Measurements from ENCODE around the gene CTLA4. TPM values are rescaled to one million over a fixed set of nuclear protein-coding genes. Genes with fewer than 3 reads are reported as not detected.

Gene CTLA4
- under 1 TPM in 2 of 4 donors, not detected in 2; 0.08 to 0.21 TPM for polyA plus RNA-seq (ENCODE audit: insufficient read length in 4 of 4)

DNA sequence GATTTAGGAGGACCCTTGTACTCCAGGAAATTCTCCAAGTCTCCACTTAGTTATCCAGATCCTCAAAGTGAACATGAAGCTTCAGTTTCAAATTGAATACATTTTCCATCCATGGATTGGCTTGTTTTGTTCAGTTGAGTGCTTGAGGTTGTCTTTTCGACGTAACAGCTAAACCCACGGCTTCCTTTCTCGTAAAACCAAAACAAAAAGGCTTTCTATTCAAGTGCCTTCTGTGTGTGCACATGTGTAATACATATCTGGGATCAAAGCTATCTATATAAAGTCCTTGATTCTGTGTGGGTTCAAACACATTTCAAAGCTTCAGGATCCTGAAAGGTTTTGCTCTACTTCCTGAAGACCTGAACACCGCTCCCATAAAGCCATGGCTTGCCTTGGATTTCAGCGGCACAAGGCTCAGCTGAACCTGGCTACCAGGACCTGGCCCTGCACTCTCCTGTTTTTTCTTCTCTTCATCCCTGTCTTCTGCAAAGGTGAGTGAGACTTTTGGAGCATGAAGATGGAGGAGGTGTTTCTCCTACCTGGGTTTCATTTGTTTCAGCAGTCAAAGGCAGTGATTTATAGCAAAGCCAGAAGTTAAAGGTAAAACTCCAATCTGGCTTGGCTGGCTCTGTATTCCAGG is at the start of gene CTLA4:
Gene CTLA4, plus strand, starts transcription at position 211 of the 640 bp plus-strand sequence. Its CDS starts 172 bp downstream, at position 383.
- no peak for DNase-seq (ENCODE audit: low read depth in 4 of 4, low spot score in 3 of 4)

- DNase-seq (ENCODE audit: low read depth in 4 of 4, low spot score in 3 of 4): no peak
Measured at GRCh38 chr2:203818656-203819055, 48.9 kb upstream of the CTLA4 start.

DNA sequence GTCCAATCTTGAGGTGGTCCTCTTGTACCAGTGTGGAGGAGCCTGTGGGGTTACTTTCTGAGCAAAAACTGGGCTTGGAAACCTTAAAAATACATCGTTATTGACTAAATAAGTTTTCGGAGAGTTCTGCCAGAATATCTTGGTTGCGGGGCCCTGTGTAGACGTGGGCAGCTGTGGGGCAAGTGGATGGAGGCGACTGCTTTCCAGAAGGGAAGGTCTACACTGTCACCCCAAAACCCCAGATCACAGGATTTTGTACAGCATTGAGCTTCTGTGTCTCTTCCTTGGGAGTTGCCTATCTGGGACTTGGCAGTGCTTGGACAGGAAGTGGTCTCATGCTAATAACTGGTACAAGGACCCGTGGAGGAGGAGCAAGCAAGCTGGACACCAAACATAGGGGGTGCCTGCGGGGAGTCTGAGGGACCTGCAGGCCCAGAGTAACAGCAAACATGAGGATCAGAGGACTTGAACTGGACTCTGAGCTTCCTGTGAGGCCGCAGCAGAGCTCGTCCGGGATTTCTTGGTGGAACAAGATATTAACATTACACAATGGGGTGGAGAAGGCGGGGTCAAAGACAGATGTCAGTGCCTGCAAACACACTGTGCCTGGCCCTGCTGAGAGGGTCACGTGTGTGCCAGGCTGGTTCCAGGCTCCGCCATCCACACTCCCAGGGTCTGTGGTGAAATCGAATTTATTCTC is 48.0 kb upstream of the CTLA4 start:
- DNase-seq (ENCODE audit: low read depth in 4 of 4, low spot score in 3 of 4): no peak

DNA sequence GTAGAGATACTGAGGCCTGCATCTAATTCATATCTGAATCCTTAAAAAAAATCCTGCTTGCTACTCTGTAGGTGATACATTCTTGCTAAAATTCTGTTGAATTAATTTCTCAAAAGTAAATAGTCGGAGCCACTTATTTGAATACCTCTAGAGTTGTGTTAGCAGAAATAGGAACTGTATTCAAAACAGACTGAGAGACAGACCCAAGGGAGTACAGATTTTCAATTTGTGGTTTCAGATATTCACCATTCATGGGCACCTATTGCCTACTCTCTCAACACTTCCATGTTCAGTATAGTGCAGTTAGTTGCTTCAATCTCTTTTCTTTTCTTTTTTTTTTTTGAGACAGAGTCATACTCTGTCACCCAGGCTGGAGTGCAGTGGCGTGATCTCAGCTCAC is 46.6 kb upstream of the CTLA4 start:
- no peak for DNase-seq (ENCODE audit: low read depth in 4 of 4, low spot score in 3 of 4)

DNA sequence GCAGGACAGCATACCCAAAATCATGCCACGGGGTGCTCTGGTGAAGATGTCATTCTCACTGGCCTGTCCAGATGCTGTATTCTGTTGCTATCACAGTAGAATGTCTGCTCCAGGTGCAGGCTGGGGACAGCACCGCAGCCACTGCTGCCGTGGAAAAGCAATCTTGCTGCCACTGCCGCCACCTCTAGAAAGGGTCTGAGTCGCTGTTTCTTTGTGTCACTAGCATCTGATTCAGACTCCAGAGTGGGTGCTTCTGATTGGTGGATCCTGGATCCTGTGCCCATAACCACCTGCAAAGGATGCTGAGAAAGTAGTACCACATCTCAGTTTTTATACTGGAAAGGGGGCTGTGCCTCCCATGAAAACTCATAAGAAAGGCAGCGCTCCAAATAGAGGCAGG is 45.3 kb upstream of the CTLA4 start:
- no peak for DNase-seq (ENCODE audit: low read depth in 4 of 4, low spot score in 3 of 4)

DNA sequence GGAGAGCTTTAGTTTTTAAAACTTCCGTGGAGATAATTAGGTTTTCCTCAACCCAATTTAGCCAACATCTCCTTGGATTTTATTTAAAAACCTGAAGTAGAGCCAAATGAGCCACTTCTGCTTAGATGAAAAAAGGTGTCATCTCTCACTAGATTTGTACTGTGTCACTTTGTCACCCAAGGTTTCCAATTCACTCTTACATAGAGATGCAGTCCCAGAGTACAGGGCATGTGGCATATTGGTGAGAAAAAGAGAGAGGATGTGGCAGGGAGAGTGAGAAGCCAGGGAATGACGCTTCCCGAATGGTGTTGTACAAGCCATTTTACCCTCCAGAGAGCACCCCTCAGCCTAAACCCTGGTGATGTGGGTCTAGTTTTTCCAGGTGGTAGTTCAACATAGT is 44.4 kb upstream of the CTLA4 start:
- no peak for DNase-seq (ENCODE audit: low read depth in 4 of 4, low spot score in 3 of 4)

GRCh38 chr2:203824057-203824456 is 43.5 kb upstream of the CTLA4 start:
- no peak for DNase-seq (ENCODE audit: low read depth in 4 of 4, low spot score in 3 of 4)

DNA sequence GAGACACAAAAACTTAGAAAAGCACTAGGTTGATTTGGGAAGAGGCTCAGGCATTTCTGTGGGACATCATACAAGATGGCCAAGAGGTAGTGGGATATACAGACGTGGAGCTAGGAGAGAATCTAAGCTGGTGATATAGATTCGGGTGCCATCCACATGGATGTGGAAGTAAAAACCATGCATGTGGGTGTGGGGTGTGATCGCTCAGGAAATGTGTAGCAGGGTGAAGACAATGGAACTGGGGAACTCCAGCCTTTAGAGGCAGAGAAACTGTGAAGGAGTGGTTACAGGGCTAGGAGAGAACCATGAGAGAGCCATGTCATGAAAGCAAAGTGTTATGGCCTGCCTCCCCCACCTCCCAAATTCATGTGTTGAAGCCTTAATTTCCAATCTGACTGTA is 43.0 kb upstream of the CTLA4 start:
- no peak for DNase-seq (ENCODE audit: low read depth in 4 of 4, low spot score in 3 of 4)

- DNase-seq (ENCODE audit: low read depth in 4 of 4, low spot score in 3 of 4): no peak
Measured at GRCh38 chr2:203826704-203827103, 40.9 kb upstream of the CTLA4 start.

DNA sequence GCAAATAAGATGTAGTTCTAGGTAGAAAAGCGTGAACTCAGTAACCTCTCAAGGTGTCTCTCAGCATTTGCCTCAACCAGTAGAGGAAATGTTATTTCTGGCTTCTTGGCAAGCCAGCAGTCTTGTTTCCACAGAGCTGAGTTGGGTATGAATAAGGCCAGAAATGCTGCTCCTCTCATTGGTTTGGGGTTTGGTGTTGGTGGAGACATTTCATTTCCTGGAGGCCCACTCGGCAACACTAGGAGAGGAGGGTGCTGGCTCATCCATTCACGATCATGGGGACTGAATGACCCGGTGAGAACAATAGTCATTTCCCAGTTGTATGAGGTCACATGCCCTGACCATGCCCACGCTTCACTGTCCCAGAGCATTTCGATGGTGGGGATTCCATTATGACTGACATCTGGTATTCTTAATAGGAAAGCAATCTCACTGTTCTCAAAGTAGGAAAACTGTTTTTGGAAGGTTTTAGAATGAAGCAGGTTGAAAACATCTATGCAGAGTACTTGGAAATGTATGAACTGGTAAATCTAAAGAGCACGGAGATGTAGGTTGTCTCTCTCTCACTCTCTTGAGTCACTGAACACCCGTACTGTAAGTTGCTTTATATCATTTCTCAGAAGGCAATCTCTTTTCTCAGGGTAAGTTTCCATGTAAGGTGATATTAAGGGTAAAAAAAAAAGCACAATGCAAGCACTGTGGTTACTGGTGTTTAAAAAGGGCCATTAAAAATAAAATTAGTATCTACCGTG is 37.1 kb upstream of the CTLA4 start:
- DNase-seq (ENCODE audit: low read depth in 4 of 4, low spot score in 3 of 4): no peak

- DNase-seq (ENCODE audit: low read depth in 4 of 4, low spot score in 3 of 4): no peak
Measured at GRCh38 chr2:203835420-203835819, 32.2 kb upstream of the CTLA4 start.

GRCh38 chr2:203835892-203836800 is 31.4 kb upstream of the CTLA4 start:
- no peak for DNase-seq (ENCODE audit: low read depth in 4 of 4, low spot score in 3 of 4)

GRCh38 chr2:203840655-203841205 is 26.8 kb upstream of the CTLA4 start:
- peak in 1 of 4 donors; percentile 5 for DNase-seq (ENCODE audit: low read depth in 4 of 4, low spot score in 3 of 4)

DNA sequence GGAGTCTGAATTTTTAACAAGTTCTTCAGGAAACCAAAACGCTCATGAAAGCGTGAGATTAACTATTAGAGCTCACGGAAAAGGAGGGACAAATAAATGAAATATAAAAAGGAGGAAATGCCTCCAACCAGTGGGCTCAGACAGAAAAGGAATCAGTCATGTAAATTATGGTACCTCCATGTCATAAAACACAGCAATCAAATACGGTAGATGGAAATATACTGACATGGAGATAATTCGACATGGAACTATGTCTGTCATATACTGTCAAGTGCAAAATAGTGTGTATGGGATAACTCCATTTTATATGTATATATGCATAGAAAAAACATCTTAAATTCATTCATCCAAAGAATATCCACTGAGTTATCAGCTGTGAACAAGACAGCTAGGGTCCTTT is 25.9 kb upstream of the CTLA4 start:
- DNase-seq (ENCODE audit: low read depth in 4 of 4, low spot score in 3 of 4): no peak

- DNase-seq (ENCODE audit: low read depth in 4 of 4, low spot score in 3 of 4): no peak
Measured at GRCh38 chr2:203842373-203842772, 25.2 kb upstream of the CTLA4 start.

DNA sequence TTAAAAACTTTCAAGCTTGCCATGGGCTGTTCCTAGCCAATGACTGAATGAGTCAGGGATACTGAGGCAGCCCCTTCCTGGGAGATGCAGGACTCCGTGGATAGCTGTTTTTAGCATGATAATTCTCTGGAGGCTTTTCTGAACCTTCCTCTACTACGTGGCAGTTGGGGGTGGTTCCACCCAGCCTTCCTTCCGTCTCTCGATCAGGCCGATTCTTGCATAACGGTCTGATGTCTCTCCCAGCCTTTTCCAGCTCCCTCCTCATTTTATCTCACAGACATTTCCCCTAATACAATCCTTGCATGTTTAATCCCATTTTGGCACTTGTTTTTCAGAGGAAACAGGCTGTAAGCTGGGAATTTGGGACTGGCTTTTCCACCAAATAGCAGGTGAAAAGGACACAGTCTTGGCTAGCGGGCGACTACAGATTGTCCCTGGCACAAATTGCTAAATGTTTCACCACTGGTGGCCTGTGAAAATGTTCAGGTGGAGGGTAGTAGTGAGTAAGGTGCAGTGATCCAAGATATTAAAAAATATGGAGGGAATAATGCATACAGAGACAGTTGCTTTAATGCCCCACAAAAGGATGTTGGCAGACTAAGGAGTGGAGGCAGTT is 21.0 kb upstream of the CTLA4 start:
- DNase-seq (ENCODE audit: low read depth in 4 of 4, low spot score in 3 of 4): no peak

DNA sequence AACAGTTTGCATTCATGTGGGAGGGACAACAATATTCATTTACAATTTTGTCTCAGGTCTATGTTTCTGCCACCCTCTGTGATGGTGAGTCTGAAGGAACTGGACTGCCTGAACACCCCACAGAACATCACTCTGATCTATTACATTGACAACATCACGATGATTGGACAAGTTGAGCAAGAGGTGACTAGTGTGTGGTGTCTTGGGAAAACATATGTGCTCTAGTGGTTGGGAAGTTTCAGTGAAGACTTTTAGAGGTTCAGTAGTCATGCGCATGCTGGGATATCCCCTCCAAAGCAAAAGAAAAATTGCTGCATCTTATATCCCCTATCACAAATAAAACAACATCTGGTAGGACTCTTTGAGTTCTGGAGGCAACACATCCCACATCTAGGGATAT is 18.6 kb upstream of the CTLA4 start:
- no peak for DNase-seq (ENCODE audit: low read depth in 4 of 4, low spot score in 3 of 4)

DNA sequence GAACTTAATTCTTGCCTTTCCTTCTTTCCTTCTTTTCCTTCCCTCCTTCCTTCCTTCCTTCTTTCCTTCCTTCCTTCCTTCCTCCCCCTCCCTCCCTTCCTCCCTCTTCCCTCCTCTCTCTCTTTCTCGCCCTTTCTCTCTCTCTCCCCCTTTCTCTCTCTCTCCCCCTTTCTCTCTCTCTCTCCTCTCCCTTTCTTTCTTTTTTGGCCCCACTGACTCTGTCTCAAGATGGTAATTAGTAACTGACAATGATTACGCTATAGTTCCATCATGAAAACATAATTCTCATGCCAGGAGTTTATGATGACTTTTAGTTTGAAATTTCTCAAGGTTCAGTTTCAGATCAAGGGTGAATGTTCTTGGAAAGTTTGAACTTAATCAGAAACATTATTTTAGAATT is 14.8 kb upstream of the CTLA4 start:
- DNase-seq (ENCODE audit: low read depth in 4 of 4, low spot score in 3 of 4): no peak

DNA sequence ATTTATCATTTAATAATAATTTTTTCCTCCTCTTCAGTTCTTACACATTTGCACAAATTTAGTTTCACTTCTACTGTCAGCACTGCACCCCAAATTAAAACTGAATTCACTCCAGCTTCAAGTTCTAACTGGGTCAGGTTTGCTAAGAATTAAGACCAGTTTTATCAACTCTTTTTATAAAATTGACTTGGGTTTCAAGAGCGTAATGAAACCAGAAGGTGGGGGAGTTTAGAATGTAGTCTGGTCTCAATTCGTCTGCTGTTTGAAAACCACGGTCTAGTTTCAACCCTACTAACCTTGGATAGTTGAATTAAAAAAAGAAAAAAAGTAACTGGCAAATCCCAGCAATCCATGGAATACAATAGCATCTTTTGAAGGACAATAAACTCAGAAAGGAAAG is 14.3 kb upstream of the CTLA4 start:
- DNase-seq (ENCODE audit: low read depth in 4 of 4, low spot score in 3 of 4): no peak

- no peak for DNase-seq (ENCODE audit: low read depth in 4 of 4, low spot score in 3 of 4)
Measured at GRCh38 chr2:203853722-203854121, 13.8 kb upstream of the CTLA4 start.
